ENCODE results near the gene NCOR2. TPM values are rescaled to one million over a fixed set of nuclear protein-coding genes. Genes with fewer than 3 reads are reported as not detected.
A peak's percentile ranks its signal among the peaks of the same experiment; 100 is the strongest.

NCOR2 gene
- total RNA-seq, 3 donors from 2014 or later (not counting 1 experiment from before 2014, with no cell fraction given), result 109 to 126 (median 125) TPM

DNA sequence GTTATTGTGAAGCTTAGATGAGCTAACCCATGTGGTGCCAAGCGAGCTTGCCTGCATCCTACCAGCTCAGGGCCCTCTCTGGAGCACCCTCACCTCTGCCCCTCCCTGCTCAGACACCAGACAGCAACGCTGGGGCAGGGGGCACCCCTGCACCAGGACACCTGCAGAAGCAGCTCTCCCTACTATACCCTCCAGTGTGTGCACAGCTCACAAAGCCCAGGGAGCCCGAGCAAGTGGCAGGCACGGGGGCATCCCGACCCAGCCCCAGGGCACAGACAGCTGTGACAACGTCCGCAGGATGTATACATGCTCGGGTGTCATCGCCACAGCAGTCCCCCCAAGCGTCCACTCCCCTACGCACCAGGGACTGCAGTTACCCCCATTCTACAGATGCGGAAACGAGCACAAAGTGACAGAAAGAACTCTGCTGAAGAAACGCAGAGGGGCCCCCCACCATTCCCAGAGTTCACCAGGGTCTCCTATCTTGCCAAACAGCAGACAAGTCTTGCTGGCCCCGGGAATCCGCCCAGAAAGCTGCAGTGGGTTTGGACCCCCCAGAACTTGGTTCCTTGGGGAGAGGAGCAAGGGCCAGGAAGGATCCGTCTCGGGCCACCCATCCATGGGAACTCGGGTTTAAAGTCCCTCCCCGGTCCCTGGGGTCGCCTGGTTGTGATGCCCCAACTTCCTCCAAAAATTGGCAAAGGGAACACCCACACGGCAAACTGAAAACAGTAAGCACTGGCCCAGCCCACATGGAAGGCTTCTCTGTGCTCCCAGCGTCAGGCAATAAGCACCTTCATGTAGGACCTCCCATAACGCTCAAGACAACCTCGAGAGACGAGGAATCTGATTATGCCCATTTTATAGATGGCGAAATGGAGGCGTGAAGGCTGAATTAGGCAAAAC is 12.0 kb downstream of the NCOR2 start:
- Histone ChIP-seq H3K4me1 (ENCODE audit: control insufficient read depth, insufficient read depth, low read length) (peaks cover 38% of the 10 kb centered on the region), H3K27me3 (ENCODE audit: control insufficient read depth, insufficient read depth, low read length) (no peaks in the 10 kb centered on the region), H3K36me3 (ENCODE audit: control insufficient read depth, insufficient read depth, low read length) (peaks cover 2% of the 10 kb centered on the region), H3K9me3 (ENCODE audit: control insufficient read depth, insufficient read depth, low read length) (no peaks in the 10 kb centered on the region), H3K27ac (ENCODE audit: low read length) (no peak overlapping the region), H3K4me3 (ENCODE audit: low read length) (no peak overlapping the region)
- Mint-ChIP-seq H3K27me3 (ENCODE audit: low read depth in 2 of 2) (no peaks in the 10 kb centered on the region), H3K4me3 (no peak overlapping the region), H3K36me3 (no peaks in the 10 kb centered on the region), H3K9me3 (no peaks in the 10 kb centered on the region), H3K4me1 (peaks cover 27 to 54% of the 10 kb centered on the region in 2 donors), H3K27ac (no peak overlapping the region)
- DNase-seq (no peak), ATAC-seq (no peak)
- intact Hi-C loops (cut with micrococcal nuclease), result no loop called here
- TF ChIP-seq, protein P1, sequence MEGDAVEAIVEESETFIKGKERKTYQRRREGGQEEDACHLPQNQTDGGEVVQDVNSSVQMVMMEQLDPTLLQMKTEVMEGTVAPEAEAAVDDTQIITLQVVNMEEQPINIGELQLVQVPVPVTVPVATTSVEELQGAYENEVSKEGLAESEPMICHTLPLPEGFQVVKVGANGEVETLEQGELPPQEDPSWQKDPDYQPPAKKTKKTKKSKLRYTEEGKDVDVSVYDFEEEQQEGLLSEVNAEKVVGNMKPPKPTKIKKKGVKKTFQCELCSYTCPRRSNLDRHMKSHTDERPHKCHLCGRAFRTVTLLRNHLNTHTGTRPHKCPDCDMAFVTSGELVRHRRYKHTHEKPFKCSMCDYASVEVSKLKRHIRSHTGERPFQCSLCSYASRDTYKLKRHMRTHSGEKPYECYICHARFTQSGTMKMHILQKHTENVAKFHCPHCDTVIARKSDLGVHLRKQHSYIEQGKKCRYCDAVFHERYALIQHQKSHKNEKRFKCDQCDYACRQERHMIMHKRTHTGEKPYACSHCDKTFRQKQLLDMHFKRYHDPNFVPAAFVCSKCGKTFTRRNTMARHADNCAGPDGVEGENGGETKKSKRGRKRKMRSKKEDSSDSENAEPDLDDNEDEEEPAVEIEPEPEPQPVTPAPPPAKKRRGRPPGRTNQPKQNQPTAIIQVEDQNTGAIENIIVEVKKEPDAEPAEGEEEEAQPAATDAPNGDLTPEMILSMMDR (IDR thresholded peaks at IDR 0.05), result no peak
- WGBS (ENCODE audit: insufficient coverage), result 74% methylated on average over 28 of the region's 28 CpGs

DNA sequence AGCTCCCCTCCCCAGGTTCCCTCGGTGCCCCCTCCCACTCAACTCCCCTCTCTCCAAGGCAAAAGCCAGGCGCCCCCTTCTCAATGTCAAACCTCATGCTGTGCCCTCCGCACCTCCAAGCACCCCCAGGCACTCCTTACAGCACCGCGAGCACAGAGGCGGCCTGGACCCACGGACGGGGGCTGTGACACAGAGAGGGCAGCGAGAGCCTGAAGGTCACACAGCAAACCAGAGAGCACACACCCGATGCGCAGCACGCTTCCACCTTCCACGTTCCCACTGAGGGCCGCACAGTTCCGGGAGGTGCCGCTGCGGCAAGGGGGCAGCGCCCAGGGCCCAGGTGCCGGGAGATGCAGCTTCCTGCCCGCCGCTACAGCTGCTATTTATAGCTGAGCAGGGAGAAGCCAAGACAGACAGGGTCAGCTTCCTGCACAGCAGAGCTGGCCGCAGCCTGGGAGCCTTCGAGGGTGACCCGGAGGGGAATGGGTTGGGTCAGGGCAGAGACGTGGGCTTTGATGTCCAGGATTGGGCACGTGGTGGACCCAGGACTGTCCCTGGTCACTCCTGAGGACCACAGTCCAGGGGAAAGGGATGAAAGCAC is 12.9 kb downstream of the NCOR2 start:
- intact Hi-C loops (cut with micrococcal nuclease), result no loop called here
- 30% methylated on average over 26 of the region's 26 CpGs for WGBS (ENCODE audit: insufficient coverage)
- Histone ChIP-seq H3K27me3 (ENCODE audit: control insufficient read depth, insufficient read depth, low read length) (no peaks in the 10 kb centered on the region), H3K9me3 (ENCODE audit: control insufficient read depth, insufficient read depth, low read length) (no peaks in the 10 kb centered on the region), H3K36me3 (ENCODE audit: control insufficient read depth, insufficient read depth, low read length) (peaks cover 2% of the 10 kb centered on the region), H3K27ac (ENCODE audit: low read length) (no peak overlapping the region), H3K4me3 (ENCODE audit: low read length) (no peak overlapping the region), H3K4me1 (ENCODE audit: control insufficient read depth, insufficient read depth, low read length) (peaks cover 47% of the 10 kb centered on the region)
- Mint-ChIP-seq H3K27ac (no peak overlapping the region), H3K9me3 (no peaks in the 10 kb centered on the region), H3K27me3 (ENCODE audit: low read depth in 2 of 2) (no peaks in the 10 kb centered on the region), H3K36me3 (no peaks in the 10 kb centered on the region), H3K4me3 (no peak overlapping the region), H3K4me1 (peaks cover 29 to 62% of the 10 kb centered on the region in 2 donors)
- ATAC-seq (peak in 2 of 3 donors; percentile 21 to 35), DNase-seq (peak in 1 of 2 donors; percentile 32)
- TF ChIP-seq, protein P1 (IDR thresholded peaks at IDR 0.05), result no peak

DNA sequence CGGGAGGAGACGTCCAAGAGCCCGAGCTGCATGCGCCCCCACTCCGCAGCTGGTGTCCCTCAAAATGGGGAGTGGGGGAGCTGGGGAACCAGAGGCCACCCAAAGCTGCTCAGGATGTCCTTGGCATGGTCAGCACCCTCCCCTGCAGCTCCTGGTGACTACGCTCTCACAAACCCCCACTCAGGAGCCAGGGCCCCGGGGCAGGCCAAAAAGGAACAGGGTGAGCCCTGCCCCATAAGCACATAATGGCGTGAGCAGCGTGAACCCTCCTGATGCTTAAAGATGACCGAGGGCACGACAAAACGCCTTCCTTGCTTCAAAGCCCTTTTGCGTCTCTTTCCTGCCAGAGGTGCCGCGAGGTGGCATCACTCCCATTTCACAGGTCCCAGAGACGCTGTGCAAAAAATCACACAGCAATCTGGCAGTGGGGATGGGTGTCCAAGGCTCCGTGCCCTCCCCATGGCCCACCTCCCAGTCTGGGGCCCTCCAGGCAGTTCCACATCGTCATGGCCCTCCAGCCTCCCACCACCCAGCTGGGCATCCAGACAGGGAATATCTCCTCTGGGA is 13.5 kb downstream of the NCOR2 start:
- H3K9me3 Mint-ChIP-seq, result no peaks in the 10 kb centered on the region
- Histone ChIP-seq H3K4me1 (ENCODE audit: control insufficient read depth, insufficient read depth, low read length) (peaks cover 52% of the 10 kb centered on the region), H3K9me3 (ENCODE audit: control insufficient read depth, insufficient read depth, low read length) (no peaks in the 10 kb centered on the region), H3K27me3 (ENCODE audit: control insufficient read depth, insufficient read depth, low read length) (no peaks in the 10 kb centered on the region), H3K4me3 (ENCODE audit: low read length) (no peak overlapping the region), H3K36me3 (ENCODE audit: control insufficient read depth, insufficient read depth, low read length) (peaks cover 2% of the 10 kb centered on the region), H3K27ac (ENCODE audit: low read length) (no peak overlapping the region)
- DNase-seq (peak in 1 of 2 donors; percentile 49), ATAC-seq (no peak)
- TF ChIP-seq, protein P1 (IDR thresholded peaks at IDR 0.05), result no peak
- peaks cover 29 to 63% of the 10 kb centered on the region in 2 donors for H3K4me1 Mint-ChIP-seq
- intact Hi-C loops (cut with micrococcal nuclease), result no loop called here
- H3K27me3 Mint-ChIP-seq (ENCODE audit: low read depth in 2 of 2), result no peaks in the 10 kb centered on the region
- H3K4me3 Mint-ChIP-seq, result no peak overlapping the region
- 91% methylated on average over 18 of the region's 18 CpGs for WGBS (ENCODE audit: insufficient coverage)
- H3K27ac Mint-ChIP-seq, result no peak overlapping the region
- no peaks in the 10 kb centered on the region for H3K36me3 Mint-ChIP-seq
